Naive thymus-derived CD4-positive, alpha-beta T cell (primary cell): ENCODE measurements around the gene MKRN1. TPM values are rescaled to one million over a fixed set of nuclear protein-coding genes. Genes with fewer than 3 reads are reported as not detected.
A peak's percentile ranks its signal among the peaks of the same experiment; 100 is the strongest.

Experiments used
- ATAC-seq: fragments of 150-1000 bp; cut with Tn5 transposase; 2 replicates; pipeline ENCODE4 v1.10.0; 2021; ENCODE audit warnings: mild to moderate bottlenecking, moderate library complexity
- CTCF ChIA-PET: fragments of 350-600 bp; sonication (Branson Sonifier 250); formaldehyde crosslinking; loops from one replicate; lab custom pipeline; 2021; ENCODE audit warnings: antibody characterized with exemption; lab: Charles Lee
- POLR2A ChIA-PET: fragments of 350-600 bp; sonication (Branson Sonifier 250); formaldehyde crosslinking; loops from one replicate; lab custom pipeline; 2021; ENCODE audit warnings: antibody characterized with exemption, inconsistent platforms; lab: Charles Lee
- DNase-seq, 9 donors: peaks; one replicate each; pipeline versions ENCODE4 v3.0.0 to v3.0.0-alpha.2; 2020 to 2022; ENCODE audit warnings: mixed read lengths in 1 of 9
- H3K27ac ChIP-seq: one replicate; pipeline ENCODE4 v1.7.0; 2013; ENCODE audit warnings: mild to moderate bottlenecking, low read depth, low read length, moderate library complexity
- H3K27me3 ChIP-seq, 2 donors: one replicate each; pipeline ENCODE4 v1.7.0; 2013; ENCODE audit warnings: low read length in 2 of 2, mild to moderate bottlenecking in 2 of 2, moderate library complexity in 2 of 2; ENCODE audit not compliant: control insufficient read depth in 2 of 2, insufficient read depth in 2 of 2
- H3K36me3 ChIP-seq, 3 experiments: 1 replicate in 2 of 3; 2 replicates in 1 of 3; pipeline ENCODE4 v1.7.0; 2013; ENCODE audit warnings: low read length in 3 of 3, mild to moderate bottlenecking in 3 of 3, moderate library complexity in 1 of 3; ENCODE audit not compliant: insufficient read depth in 3 of 3, control insufficient read depth in 2 of 3
- H3K4me1 ChIP-seq, 2 donors: one replicate each; pipeline ENCODE4 v1.7.0; 2013; ENCODE audit warnings: low read length in 2 of 2, mild to moderate bottlenecking in 2 of 2, moderate library complexity in 1 of 2; ENCODE audit not compliant: control insufficient read depth in 2 of 2, insufficient read depth in 2 of 2
- H3K4me3 ChIP-seq: 2 replicates; pipeline ENCODE4 v1.7.0; 2013; ENCODE audit warnings: mild to moderate bottlenecking, low read length
- H3K9me3 ChIP-seq, 3 experiments: 1 replicate in 2 of 3; 2 replicates in 1 of 3; pipeline ENCODE4 v1.7.0; 2013; ENCODE audit warnings: low read length in 3 of 3; ENCODE audit not compliant: control insufficient read depth in 2 of 3
- H3K27ac Mint-ChIP-seq, 9 donors: one replicate each; pipeline ENCODE4 v1.8.0; 2020 to 2022; ENCODE audit warnings: mixed read lengths in 9 of 9, mild to moderate bottlenecking in 8 of 9, moderate library complexity in 5 of 9, inconsistent platforms in 2 of 9
- H3K27me3 Mint-ChIP-seq, 5 donors: one replicate each; pipeline ENCODE4 v1.8.0; 2021 to 2022; ENCODE audit warnings: mixed read lengths in 5 of 5, mild to moderate bottlenecking in 1 of 5
- H3K36me3 Mint-ChIP-seq, 5 donors: one replicate each; pipeline ENCODE4 v1.8.0; 2020 to 2022; ENCODE audit warnings: mixed read lengths in 5 of 5, mild to moderate bottlenecking in 3 of 5, inconsistent platforms in 1 of 5
- H3K4me1 Mint-ChIP-seq, 7 donors: one replicate each; pipeline ENCODE4 v1.8.0; 2020 to 2022; ENCODE audit warnings: mixed read lengths in 7 of 7, mild to moderate bottlenecking in 3 of 7, inconsistent platforms in 1 of 7
- H3K4me3 Mint-ChIP-seq, 10 donors: one replicate each; pipeline ENCODE4 v1.8.0; 2020 to 2022; ENCODE audit warnings: mild to moderate bottlenecking in 10 of 10, mixed read lengths in 10 of 10, moderate library complexity in 6 of 10, inconsistent platforms in 2 of 10
- H3K9me3 Mint-ChIP-seq, 11 donors: one replicate each; pipeline ENCODE4 v1.8.0; 2020 to 2022; ENCODE audit warnings: mixed read lengths in 11 of 11, mild to moderate bottlenecking in 4 of 11, inconsistent platforms in 1 of 11, moderate library complexity in 1 of 11
- intact Hi-C, 2 donors: fragments of 100-400 bp; cut with micrococcal nuclease; formaldehyde crosslinking; loops; one replicate each; pipeline ENCODE4 v1.15.1; 2023
- polyA plus RNA-seq, 2 donors: library from polyadenylated mRNA; unstranded; fragments of 300-500 nt; fragmentation: Illumina TruSeq; gene quantifications; one replicate each; pipeline ENCODE4 v1.2.3, GENCODE V29; 2021
- total RNA-seq, 6 experiments: library from RNA in 5 of 6; stranded (reverse) in 5 of 6; gene quantifications; 1 replicate in 5 of 6; 2 replicates in 1 of 6; pipeline ENCODE4 v1.2.3 and lab custom pipeline; 2021 to 2026

Gene MKRN1
- total and polyA plus RNA-seq, 7 experiments from 2014 or later: 85.1 to 162 (median 139) TPM

- peak; percentile 41 for ATAC-seq
- no peaks in the 10 kb centered on the region for H3K4me1 ChIP-seq
- peaks cover 0 to 5% (median 0%) of the 10 kb centered on the region in 7 donors for H3K4me1 Mint-ChIP-seq
- H3K4me3 ChIP-seq: no peak overlapping the region
- peaks cover 0 to 21% (median 0%) of the 10 kb centered on the region in 5 donors for H3K27me3 Mint-ChIP-seq
- no peak for DNase-seq
- ChIA-PET POLR2A (interaction anchor here (2.1 kb wide), 1 partner anchor 11 kb away, joined by 11 read pairs; no protein-coding TSS in a partner anchor), CTCF (interaction anchor here (7.2 kb wide), 1 partner anchor 13 kb away, joined by 77 read pairs; no protein-coding TSS in a partner anchor)
- no peaks in the 10 kb centered on the region for H3K36me3 ChIP-seq
- no peaks in the 10 kb centered on the region for H3K9me3 Mint-ChIP-seq
- H3K36me3 Mint-ChIP-seq: no peaks in the 10 kb centered on the region
- no peak overlapping the region for H3K27ac Mint-ChIP-seq
- H3K27ac ChIP-seq: no peak overlapping the region
- no peak overlapping the region for H3K4me3 Mint-ChIP-seq
- no peaks in the 10 kb centered on the region for H3K9me3 ChIP-seq
- intact Hi-C loops: no loop called here
- H3K27me3 ChIP-seq: no peaks in the 10 kb centered on the region
Measured at GRCh38 chr7:140489026-140489359, 9.7 kb upstream of the MKRN1 start.

- CTCF ChIA-PET: interaction anchor here (1.0 to 2.3 kb wide), 2 partner anchors 8 to 10 kb away, joined by 3 to 9 read pairs; no protein-coding TSS in a partner anchor
- Mint-ChIP-seq H3K36me3 (no peaks in the 10 kb centered on the region), H3K4me3 (no peak overlapping the region), H3K9me3 (no peaks in the 10 kb centered on the region), H3K27ac (no peak overlapping the region), H3K27me3 (peaks cover 0 to 34% (median 0%) of the 10 kb centered on the region in 5 donors), H3K4me1 (peaks cover 0 to 5% (median 0%) of the 10 kb centered on the region in 7 donors)
- DNase-seq: no peak
- no peaks in the 10 kb centered on the region for H3K4me1 ChIP-seq
- no peaks in the 10 kb centered on the region for H3K36me3 ChIP-seq
- intact Hi-C loops: no loop called here
- no peak for ATAC-seq
- POLR2A ChIA-PET: interaction anchor here (1.3 kb wide), 1 partner anchor 8 kb away, joined by 5 read pairs; no protein-coding TSS in a partner anchor
- no peaks in the 10 kb centered on the region for H3K27me3 ChIP-seq
- no peaks in the 10 kb centered on the region for H3K9me3 ChIP-seq
- no peak overlapping the region for H3K4me3 ChIP-seq
- no peak overlapping the region for H3K27ac ChIP-seq
Measured at GRCh38 chr7:140485500-140486265, 6.4 kb upstream of the MKRN1 start.

- Histone ChIP-seq H3K27ac (no peak overlapping the region), H3K4me3 (no peak overlapping the region), H3K36me3 (no peaks in the 10 kb centered on the region), H3K27me3 (no peaks in the 10 kb centered on the region), H3K9me3 (no peaks in the 10 kb centered on the region), H3K4me1 (no peaks in the 10 kb centered on the region)
- Mint-ChIP-seq H3K4me1 (peaks cover 0 to 5% (median 0%) of the 10 kb centered on the region in 7 donors), H3K4me3 (no peak overlapping the region), H3K27me3 (peaks cover 0 to 34% (median 0%) of the 10 kb centered on the region in 5 donors), H3K36me3 (no peaks in the 10 kb centered on the region), H3K9me3 (no peaks in the 10 kb centered on the region), H3K27ac (peak overlapping the region in 1 of 9 donors; percentile 28)
- no peak for ATAC-seq
- no peak for DNase-seq
- CTCF ChIA-PET: no interaction called here
- intact Hi-C loops: no loop called here
- POLR2A ChIA-PET: interaction anchor here (1.3 kb wide), 1 partner anchor 8 kb away, joined by 5 read pairs; no protein-coding TSS in a partner anchor
Measured at GRCh38 chr7:140484951-140485499, 5.7 kb upstream of the MKRN1 start.

GRCh38 chr7:140484479-140484878 is 5.2 kb upstream of the MKRN1 start:
- H3K4me1 ChIP-seq: no peaks in the 10 kb centered on the region
- no peak for ATAC-seq
- Mint-ChIP-seq H3K27ac (peak overlapping the region in 1 of 9 donors; percentile 28), H3K27me3 (peaks cover 0 to 34% (median 0%) of the 10 kb centered on the region in 5 donors), H3K4me3 (no peak overlapping the region), H3K4me1 (peaks cover 0 to 9% (median 0%) of the 10 kb centered on the region in 7 donors), H3K9me3 (no peaks in the 10 kb centered on the region), H3K36me3 (no peaks in the 10 kb centered on the region)
- ChIA-PET CTCF (no interaction called here), POLR2A (no interaction called here)
- no peaks in the 10 kb centered on the region for H3K27me3 ChIP-seq
- no peak overlapping the region for H3K27ac ChIP-seq
- intact Hi-C loops: no loop called here
- no peaks in the 10 kb centered on the region for H3K9me3 ChIP-seq
- H3K36me3 ChIP-seq: no peaks in the 10 kb centered on the region
- no peak for DNase-seq
- no peak overlapping the region for H3K4me3 ChIP-seq

- H3K27ac ChIP-seq: peak overlapping the region; percentile 89
- H3K27me3 Mint-ChIP-seq: peaks cover 0 to 20% (median 0%) of the 10 kb centered on the region in 5 donors
- intact Hi-C loops: loop anchor here (1.0 to 10.0 kb wide), 22 partner anchors 75 to 1727 kb away; partner anchors contain the start of genes BRAF (in 2 of the 2), MRPS33 (in 2 of the 2), NDUFB2 (in 2 of the 2) and RAB19 (in 2 of the 2)
- H3K4me3 ChIP-seq: peak overlapping the region; percentile 84
- POLR2A ChIA-PET: interaction anchor here (0.6 to 3.0 kb wide), 5 partner anchors 8 to 535 kb away, joined by 3 to 8 read pairs (median 4); partner anchors contain the start of gene RAB19
- H3K36me3 Mint-ChIP-seq: peaks cover 0 to 3% (median 0%) of the 10 kb centered on the region in 5 donors
- ATAC-seq (no peak), DNase-seq (no peak)
- no peaks in the 10 kb centered on the region for H3K27me3 ChIP-seq
- peak overlapping the region; percentile 92 to 99 (median 98) for H3K27ac Mint-ChIP-seq
- H3K36me3 ChIP-seq: peaks cover 0 to 6% (median 0%) of the 10 kb centered on the region in 3 experiments
- peaks cover 19 to 28% of the 10 kb centered on the region in 2 donors for H3K4me1 ChIP-seq
- no peaks in the 10 kb centered on the region for H3K9me3 ChIP-seq
- no peaks in the 10 kb centered on the region for H3K9me3 Mint-ChIP-seq
- H3K4me1 Mint-ChIP-seq: peaks cover 13 to 35% (median 25%) of the 10 kb centered on the region in 7 donors
- CTCF ChIA-PET: interaction anchor here (0.6 kb wide), 1 partner anchor 529 kb away, joined by 5 read pairs; no protein-coding TSS in a partner anchor
- peak overlapping the region; percentile 90 to 100 (median 98) for H3K4me3 Mint-ChIP-seq
Measured at GRCh38 chr7:140479739-140480084, 407 bp upstream of the MKRN1 start.
